CD4-positive, alpha-beta T cell treated with Interleukin-15 for 4 hours (primary cell): ENCODE results near the gene CELSR2.
"Not testable (repeated sequence)": the region's sequence is repeated elsewhere in the genome, so short reads cannot be mapped to it uniquely, and the experiment has no call there.

Experiments used
- DNase-seq: peaks from one replicate; pipeline ENCODE4 v3.0.0-alpha.2; 2020; ENCODE audit warnings: low spot score

CELSR2 gene

DNA sequence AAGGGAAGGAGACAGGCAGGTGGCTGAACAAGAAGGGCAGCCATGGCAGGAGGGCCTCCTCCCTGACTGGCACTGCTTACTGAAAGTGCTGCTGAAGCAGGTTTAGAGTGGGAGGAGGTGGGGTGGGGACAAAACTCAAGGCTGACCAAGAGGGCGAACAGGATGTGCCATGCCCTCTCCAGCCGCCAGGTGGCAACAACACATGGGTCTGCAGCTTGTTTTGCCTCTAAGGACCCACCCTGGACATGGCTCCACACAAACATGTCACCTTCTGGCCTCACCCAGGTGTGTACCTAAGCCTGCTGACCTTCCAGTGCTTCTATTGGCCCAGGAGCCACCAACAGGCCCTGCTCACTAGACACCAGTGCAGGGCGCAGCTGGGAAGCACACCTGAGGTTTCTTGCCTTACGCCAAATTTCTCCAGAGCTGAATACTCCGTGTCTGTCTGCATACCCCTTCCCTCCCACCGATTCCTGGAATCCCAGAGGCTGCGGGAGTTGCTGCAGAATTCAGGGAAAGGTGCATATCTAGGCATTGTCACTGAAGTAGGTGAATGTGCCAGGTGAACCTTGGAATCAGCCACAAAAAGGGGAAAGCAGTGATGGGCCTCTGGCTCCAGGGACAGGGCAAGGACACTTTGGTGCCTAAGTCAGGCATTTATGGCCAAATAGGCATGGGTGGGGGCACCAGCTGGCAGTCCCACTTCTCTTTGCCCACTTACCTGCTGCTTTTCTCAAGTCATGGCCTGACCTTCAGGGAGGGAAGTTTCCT lies 28.3 kb downstream of the CELSR2 start:
- peak; percentile 55 for DNase-seq

DNA sequence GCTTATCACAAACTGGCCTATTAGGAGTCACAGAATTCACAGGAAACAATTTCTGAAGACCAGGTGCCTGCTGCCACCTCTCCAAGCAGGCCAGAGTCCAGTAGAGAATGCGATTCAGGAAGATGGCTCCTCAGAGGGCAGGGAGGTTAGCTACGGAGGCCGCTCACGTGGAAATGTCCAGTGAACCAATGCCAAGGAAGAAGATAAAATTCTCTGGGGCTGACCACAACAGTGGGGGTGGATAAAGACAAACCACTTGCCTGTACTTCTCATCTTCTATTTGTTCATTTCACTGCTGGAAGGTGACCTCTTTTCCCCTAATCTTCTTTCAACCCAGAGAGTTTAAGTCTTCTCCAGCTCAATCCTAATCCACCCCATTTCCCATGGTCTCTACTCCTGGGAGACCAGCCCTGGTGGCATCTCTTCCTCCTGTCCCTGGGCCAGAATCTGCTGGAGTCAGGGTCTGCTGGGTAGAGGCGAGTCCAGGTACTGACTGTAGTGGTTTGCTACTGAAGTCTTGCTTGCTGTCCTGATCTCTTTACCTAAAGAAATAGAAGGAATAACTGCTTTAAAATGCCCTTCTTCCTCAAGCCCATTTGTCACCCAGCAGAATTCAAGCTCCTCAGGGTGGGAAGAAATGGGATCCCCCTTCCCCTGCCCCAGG lies 30.4 kb downstream of the CELSR2 start:
- DNase-seq: no peak

GRCh38 chr1:109280862-109281261 lies 31.5 kb downstream of the CELSR2 start:
- DNase-seq: no peak

DNA sequence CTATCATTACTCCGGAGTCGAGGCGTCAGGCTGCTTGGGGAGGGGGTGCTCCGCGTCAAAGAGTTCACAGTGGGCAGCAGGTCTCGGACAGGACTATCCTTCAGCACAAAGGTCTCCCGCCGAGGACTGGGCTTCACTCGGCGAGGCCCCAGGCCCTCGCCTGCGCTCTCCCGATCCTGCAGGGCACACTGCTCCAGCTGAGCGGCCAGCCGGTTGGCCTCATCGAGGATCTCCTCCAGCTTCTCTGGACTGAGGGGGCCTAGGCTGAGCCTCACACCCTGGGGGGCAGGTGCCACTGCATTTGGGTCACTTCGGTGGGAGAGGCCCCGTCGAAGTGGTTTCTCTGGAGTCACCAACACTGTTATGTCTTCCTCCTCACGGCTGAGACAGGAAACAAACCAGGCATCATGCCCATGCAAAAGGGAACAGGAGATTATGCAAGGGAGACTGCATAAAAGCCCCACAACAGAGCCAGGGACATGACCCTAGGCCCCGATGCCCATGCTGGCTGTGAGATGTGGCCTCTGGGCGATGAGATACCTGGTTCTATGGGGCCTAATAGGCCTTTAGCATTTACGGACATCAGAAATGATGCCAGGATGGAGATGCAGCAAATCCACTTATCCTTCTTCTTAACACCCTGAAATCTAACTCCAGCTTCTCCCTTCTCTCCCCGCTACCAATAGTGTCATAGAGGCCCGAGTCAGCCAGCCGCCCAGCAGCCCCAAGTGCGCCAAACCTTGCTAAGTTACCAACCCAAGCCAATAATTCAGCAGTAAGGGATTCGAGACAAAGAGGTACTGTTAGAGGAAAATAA lies 32.5 kb downstream of the CELSR2 start:
- no peak for DNase-seq

DNA sequence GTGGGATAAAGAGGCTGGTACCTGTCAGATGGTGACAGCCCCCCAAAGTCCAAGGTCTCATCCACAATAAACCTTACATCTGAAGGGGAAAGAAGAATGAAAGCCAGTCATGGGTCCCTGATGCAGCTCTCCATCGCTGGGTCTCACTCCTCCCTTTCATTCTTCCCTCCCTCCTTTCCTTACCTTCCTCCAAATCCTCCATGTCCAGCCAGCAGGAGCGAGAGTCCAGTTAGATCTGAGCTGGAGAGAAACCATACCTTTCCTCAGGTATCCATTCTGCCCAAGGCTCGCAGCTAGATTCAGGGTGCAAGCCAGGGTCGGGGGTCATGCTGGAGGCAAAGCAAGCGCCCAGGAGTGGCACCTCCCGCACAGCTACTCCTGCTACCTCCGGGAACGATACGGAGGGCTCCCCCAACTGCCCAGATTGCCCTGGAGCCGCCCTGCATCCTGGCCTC lies 33.2 kb downstream of the CELSR2 start:
- DNase-seq: no peak

DNA sequence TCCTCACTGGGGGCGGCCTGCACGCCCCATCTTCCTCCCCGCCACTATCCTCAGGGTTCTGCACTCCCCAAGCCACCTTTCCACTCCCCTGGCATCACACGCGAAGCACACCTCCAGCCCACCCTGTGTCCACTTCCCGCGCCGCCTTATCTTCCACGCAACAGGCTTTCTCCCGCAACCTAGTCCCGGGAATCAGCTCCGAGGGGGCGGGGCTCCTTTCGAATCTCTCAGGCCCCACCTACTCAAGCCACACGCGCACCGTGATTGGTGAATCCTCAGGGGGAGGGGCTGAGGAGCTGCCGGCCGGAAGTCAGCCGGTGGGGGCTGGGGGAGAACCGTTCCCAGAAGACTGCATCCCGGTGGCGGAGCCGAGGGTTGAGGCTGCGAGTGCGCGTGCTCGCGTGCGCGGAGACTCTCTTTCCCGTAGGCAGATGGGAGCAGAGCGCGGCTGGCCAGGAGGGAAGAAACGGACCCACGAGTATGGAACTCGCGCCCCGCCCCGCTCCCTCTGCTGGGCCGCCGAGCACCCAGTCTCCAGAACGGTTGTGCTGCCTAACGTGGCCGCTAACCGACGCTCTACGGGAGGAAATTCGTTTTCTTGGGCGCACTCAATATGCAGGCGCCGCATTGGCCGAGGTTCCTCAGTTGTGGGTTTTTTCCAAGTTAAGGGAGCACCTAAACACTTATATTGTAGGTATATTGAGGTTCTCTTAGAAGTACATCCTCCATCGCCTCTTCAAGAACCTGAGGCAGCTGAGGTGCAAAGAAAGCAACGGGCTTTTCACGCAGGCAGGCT lies 33.8 kb downstream of the CELSR2 start, which contains the start of gene PSRC1:
Gene PSRC1 (minus strand): TSS at position 194 of the 796 bp plus-strand sequence.
- DNase-seq: peak; percentile 90

GRCh38 chr1:109283748-109284600 lies 34.6 kb downstream of the CELSR2 start:
- DNase-seq: no peak

GRCh38 chr1:109286762-109287161 lies 37.4 kb downstream of the CELSR2 start:
- not testable (repeated sequence) for DNase-seq

GRCh38 chr1:109290137-109290536 lies 40.8 kb downstream of the CELSR2 start:
- no peak for DNase-seq

GRCh38 chr1:109290998-109291397 lies 41.7 kb downstream of the CELSR2 start:
- DNase-seq: no peak

- DNase-seq: no peak
Observed at GRCh38 chr1:109292364-109292763, 43.0 kb downstream of the CELSR2 start.

DNA sequence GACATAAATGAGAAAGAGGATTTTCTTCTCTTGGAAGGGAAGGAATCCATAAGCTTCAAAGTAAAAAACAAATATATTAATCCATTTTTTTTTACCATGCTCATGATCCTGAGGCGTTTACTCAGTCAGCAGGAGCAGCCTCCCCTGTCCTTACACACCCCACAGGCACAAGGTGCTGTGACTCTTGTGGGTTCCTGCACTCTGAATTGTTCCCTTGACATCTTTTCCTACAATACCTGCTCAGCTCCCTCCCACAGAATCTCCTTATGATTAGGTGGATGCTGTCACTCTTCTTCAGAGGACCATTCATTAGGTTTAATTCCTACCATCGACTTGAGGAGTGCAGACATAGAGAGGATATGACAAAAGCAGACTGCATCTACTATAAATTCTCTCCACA lies 43.7 kb downstream of the CELSR2 start:
- no peak for DNase-seq

DNA sequence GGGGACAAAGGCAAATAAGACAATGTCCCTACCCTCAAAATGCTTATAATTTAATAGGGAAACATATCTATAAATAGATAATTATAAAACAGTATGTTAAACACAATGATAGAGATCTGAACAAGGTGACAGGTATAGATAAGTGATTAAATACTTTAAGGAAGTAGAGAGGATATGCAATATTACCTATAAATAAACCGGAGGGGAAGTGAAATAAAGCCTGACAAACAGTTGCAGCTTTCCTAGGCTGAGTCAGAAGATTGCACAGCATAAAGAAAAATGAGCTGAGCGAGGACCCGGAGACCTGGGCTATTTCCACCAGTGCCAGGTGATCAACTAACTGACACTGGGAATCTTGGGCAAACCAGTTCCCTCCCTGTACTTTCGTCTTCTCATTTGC lies 45.1 kb downstream of the CELSR2 start:
- no peak for DNase-seq

DNA sequence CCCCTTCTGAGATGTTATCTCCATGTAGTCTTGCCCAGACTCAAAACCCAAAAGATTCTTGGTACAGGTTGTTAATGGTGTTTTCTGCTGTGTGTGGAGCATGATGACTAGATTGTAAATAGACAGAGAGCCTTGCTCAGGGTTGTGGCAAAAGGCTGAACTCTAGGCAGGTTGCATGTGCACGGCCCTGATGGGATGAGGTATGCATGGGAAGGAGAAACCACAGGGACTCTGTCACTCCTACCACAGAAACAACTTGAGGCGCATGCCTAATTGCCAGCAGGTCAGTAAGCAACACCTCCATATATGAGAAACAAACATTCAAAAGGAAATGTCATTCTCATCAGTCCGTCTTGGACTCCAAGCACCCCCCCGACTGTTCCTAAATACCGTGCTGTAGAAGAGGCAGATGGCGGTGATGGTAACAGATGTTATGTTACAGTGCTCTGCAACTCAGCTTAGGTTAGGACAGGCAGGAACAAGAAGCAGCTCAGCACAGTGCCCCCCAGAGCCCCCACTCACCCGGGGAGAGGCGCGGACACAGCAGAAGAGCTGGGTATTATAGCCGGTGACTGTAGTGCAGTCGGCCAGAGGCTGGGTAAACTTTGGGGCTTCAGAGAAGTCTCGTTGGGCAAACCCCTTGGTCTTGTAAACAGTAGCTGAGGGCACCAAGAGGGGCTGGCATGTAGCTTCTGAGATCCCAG lies 46.5 kb downstream of the CELSR2 start:
- DNase-seq: no peak

GRCh38 chr1:109296782-109297181 lies 47.4 kb downstream of the CELSR2 start:
- DNase-seq: no peak

GRCh38 chr1:109298666-109299557 lies 49.6 kb downstream of the CELSR2 start:
- no peak for DNase-seq

DNA sequence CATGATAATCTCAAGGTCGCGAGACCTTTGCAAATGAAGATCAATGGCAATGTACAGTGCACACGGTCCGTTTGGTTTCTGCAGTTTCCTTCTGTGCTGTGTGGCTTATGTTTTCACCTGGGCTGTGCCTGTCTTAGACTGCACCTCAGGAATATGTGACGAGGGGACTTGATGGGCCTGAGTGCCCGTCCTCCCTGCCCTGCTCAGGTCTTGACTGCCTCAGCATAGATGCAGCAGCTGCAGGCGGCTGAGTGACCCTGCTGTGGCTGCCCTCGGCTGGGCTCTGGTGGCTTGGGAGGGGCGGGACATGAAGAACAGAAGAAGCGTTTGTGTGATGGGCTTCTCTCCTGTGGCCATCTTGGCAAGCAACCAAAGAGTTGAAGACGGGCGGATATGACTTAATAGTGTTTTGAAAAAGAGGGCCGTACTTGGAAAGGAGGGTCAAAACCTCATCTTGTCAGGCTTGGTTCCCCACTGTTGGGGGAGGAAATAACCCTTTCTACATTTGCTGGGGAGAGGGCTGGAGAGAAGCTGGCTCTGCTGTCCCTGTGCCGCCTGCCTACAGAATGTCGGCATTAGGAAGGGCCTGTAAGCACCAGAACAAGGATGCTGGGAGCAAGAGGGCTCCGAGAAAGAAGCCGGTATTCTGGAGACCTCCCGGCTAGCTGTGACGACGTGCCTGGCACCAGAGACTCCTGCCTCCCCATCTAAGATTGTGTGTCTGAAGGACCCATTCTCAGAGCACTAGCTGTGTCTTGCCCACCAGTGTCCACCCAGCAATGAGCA lies 50.4 kb downstream of the CELSR2 start:
- no peak for DNase-seq

DNA sequence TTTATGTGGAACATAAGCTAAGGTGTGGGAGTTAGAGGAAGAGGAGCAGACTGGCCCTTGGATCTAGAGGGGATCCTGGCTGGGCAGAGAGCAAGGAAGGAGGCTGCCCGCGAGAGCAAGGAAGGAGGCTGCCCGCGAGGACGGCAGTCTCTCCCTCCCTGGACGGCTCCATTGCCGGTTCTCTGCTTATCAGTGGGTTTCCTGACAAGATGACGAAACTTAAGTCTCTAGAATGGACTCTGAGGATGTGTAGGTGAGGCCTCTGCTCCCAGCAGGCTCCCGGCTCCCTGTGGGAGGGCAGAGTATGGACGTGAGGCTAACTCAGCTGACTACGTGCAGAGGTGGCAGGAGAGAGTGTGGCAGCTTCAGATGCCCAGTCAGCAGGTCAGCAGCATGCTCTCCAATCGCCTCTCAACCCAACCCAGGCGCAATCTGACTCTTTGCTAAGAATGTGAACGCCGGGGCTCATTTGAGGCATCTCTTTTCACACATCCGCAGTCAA lies 51.4 kb downstream of the CELSR2 start:
- no peak for DNase-seq
